ENCODE results near the gene EML1. TPM values are rescaled to one million over a fixed set of nuclear protein-coding genes. Genes with fewer than 3 reads are reported as not detected.

Gene EML1
- total and polyA plus RNA-seq, 2 of the 13 experiments (the other 11 are each of a cell fraction or from before 2014, with no cell fraction given): 0.59 to 1.7 TPM

- TF ChIP-seq ZNF318 (CRISPR knock-in tag; IDR thresholded peaks at IDR 0.05): no peak
- no peak for TF ChIP-seq NR0B2 (CRISPR knock-in tag; IDR thresholded peaks at IDR 0.05)
- no peak for TF ChIP-seq ZNF44 (CRISPR knock-in tag; IDR thresholded peaks at IDR 0.05)
- TF ChIP-seq MBNL3 (CRISPR knock-in tag; conservative IDR thresholded peaks at IDR 0.05): no peak
- no peak for TF ChIP-seq NFE2 (CRISPR knock-in tag; IDR thresholded peaks at IDR 0.05)
- no peak for TF ChIP-seq NFKBIZ (CRISPR knock-in tag; IDR thresholded peaks at IDR 0.05)
- no peak for TF ChIP-seq GLMP (CRISPR knock-in tag; IDR thresholded peaks at IDR 0.05; ENCODE audit: borderline replicate concordance)
Measured at GRCh38 chr14:99951085-99951484, 157.9 kb downstream of the EML1 start (continued).
